ENCODE measurements around the gene RP2.

RP2 gene

GRCh38 chrX:46917622-46918021 is 80.8 kb downstream of the RP2 start:
- Histone ChIP-seq H3K27ac (no peak overlapping the region), H2AFZ (no peak overlapping the region), H3K9me3 (ENCODE audit: control insufficient read depth, low read length) (no peaks in the 10 kb centered on the region), H3K36me3 (ENCODE audit: control insufficient read depth, insufficient read depth, low read length) (no peaks in the 10 kb centered on the region), H3K4me1 (no peaks in the 10 kb centered on the region), H3K4me3 (ENCODE audit: low read depth, low read length) (no peak overlapping the region), H3K27me3 (ENCODE audit: control insufficient read depth, insufficient read depth, low read length) (no peaks in the 10 kb centered on the region), H3K79me2 (peaks cover 13% of the 10 kb centered on the region), H3K9ac (no peak overlapping the region), H3K4me2 (ENCODE audit: low read length) (no peak overlapping the region)
- TF ChIP-seq, protein P1, sequence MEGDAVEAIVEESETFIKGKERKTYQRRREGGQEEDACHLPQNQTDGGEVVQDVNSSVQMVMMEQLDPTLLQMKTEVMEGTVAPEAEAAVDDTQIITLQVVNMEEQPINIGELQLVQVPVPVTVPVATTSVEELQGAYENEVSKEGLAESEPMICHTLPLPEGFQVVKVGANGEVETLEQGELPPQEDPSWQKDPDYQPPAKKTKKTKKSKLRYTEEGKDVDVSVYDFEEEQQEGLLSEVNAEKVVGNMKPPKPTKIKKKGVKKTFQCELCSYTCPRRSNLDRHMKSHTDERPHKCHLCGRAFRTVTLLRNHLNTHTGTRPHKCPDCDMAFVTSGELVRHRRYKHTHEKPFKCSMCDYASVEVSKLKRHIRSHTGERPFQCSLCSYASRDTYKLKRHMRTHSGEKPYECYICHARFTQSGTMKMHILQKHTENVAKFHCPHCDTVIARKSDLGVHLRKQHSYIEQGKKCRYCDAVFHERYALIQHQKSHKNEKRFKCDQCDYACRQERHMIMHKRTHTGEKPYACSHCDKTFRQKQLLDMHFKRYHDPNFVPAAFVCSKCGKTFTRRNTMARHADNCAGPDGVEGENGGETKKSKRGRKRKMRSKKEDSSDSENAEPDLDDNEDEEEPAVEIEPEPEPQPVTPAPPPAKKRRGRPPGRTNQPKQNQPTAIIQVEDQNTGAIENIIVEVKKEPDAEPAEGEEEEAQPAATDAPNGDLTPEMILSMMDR (IDR thresholded peaks at IDR 0.05), result no peak

DNA sequence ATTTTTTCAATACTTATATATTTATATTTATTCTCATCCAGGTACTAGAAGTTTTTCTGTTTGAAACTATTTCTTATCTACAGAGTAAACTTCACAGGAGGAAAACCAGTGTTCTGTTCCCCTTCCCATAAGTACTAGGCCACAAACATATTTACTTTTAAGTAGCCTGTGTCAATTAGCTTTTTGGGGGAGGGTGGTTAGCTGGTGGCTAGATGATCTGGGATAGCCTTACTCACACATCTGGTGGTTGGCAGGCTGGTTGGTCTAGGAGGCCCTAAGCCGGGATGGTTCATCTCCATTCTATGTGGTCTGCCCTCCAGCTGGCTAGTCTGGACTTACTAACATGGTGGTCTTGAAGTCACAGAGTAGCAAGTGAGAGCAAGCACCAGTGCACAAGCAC is 81.6 kb downstream of the RP2 start:
- H3K27ac ChIP-seq, result no peak overlapping the region

GRCh38 chrX:46920235-46920634 is 83.4 kb downstream of the RP2 start:
- Histone ChIP-seq H2AFZ (no peak overlapping the region), H3K9ac (no peak overlapping the region), H3K79me2 (peaks cover 10% of the 10 kb centered on the region), H3K27ac (no peak overlapping the region), H3K4me3 (ENCODE audit: low read depth, low read length) (no peak overlapping the region), H3K36me3 (ENCODE audit: control insufficient read depth, insufficient read depth, low read length) (no peaks in the 10 kb centered on the region), H3K27me3 (ENCODE audit: control insufficient read depth, insufficient read depth, low read length) (no peaks in the 10 kb centered on the region), H3K4me1 (no peaks in the 10 kb centered on the region), H3K4me2 (ENCODE audit: low read length) (no peak overlapping the region), H3K9me3 (ENCODE audit: control insufficient read depth, low read length) (no peaks in the 10 kb centered on the region)
- TF ChIP-seq, protein P1 (IDR thresholded peaks at IDR 0.05), result no peak

More for the DNA sequence above, 81.6 kb downstream of the RP2 start:
- H3K9ac ChIP-seq, result no peak overlapping the region
- H3K4me3 ChIP-seq (ENCODE audit: low read depth, low read length), result no peak overlapping the region
- H3K9me3 ChIP-seq (ENCODE audit: control insufficient read depth, low read length), result no peaks in the 10 kb centered on the region
- no peaks in the 10 kb centered on the region for H3K36me3 ChIP-seq (ENCODE audit: control insufficient read depth, insufficient read depth, low read length)
- TF ChIP-seq, protein P1 (IDR thresholded peaks at IDR 0.05), result no peak
- H3K4me2 ChIP-seq (ENCODE audit: low read length), result no peak overlapping the region
- H2AFZ ChIP-seq, result no peak overlapping the region
- H3K27me3 ChIP-seq (ENCODE audit: control insufficient read depth, insufficient read depth, low read length), result no peaks in the 10 kb centered on the region
- H3K79me2 ChIP-seq, result peaks cover 13% of the 10 kb centered on the region
- no peaks in the 10 kb centered on the region for H3K4me1 ChIP-seq

DNA sequence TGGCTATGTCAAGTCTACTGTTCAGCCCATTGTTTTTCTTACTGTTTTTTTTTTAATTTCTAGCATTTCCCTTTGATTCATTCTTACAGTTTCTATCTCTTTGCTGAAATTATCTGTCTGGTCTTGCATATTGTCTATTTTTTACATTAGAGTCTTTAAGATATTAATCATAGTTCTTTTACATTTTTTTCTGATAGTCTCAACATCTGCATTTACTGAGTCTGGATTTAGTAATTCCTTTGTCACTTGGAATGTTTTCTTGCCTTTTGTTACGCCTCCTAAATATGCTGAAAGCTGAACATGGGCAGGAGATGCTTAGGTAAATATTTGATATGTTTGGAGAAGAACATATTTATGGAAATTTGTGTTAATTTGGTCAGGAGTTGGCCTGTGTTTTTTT is 85.8 kb downstream of the RP2 start:
- H3K4me2 ChIP-seq (ENCODE audit: low read length), result no peak overlapping the region
- H3K79me2 ChIP-seq, result peaks cover 6% of the 10 kb centered on the region
- no peak overlapping the region for H2AFZ ChIP-seq
- H3K27ac ChIP-seq, result no peak overlapping the region
- H3K9me3 ChIP-seq (ENCODE audit: control insufficient read depth, low read length), result no peaks in the 10 kb centered on the region
- TF ChIP-seq, protein P1 (IDR thresholded peaks at IDR 0.05), result no peak
- no peaks in the 10 kb centered on the region for H3K27me3 ChIP-seq (ENCODE audit: control insufficient read depth, insufficient read depth, low read length)
- H3K36me3 ChIP-seq (ENCODE audit: control insufficient read depth, insufficient read depth, low read length), result no peaks in the 10 kb centered on the region
- H3K9ac ChIP-seq, result no peak overlapping the region
- no peaks in the 10 kb centered on the region for H3K4me1 ChIP-seq
- H3K4me3 ChIP-seq (ENCODE audit: low read depth, low read length), result no peak overlapping the region

GRCh38 chrX:46927718-46928117 is 90.9 kb downstream of the RP2 start:
- Histone ChIP-seq H3K4me3 (ENCODE audit: low read depth, low read length) (no peak overlapping the region), H2AFZ (no peak overlapping the region), H3K9ac (no peak overlapping the region), H3K4me1 (no peaks in the 10 kb centered on the region), H3K27ac (no peak overlapping the region), H3K4me2 (ENCODE audit: low read length) (no peak overlapping the region), H3K27me3 (ENCODE audit: control insufficient read depth, insufficient read depth, low read length) (no peaks in the 10 kb centered on the region), H3K79me2 (no peaks in the 10 kb centered on the region), H3K9me3 (ENCODE audit: control insufficient read depth, low read length) (no peaks in the 10 kb centered on the region), H3K36me3 (ENCODE audit: control insufficient read depth, insufficient read depth, low read length) (no peaks in the 10 kb centered on the region)
- TF ChIP-seq, protein P1 (IDR thresholded peaks at IDR 0.05), result no peak
